Measurements from ENCODE around the gene IMPDH1. TPM values are rescaled to one million over a fixed set of nuclear protein-coding genes. Genes with fewer than 3 reads are reported as not detected.

IMPDH1 gene
- total RNA-seq, 1 donor from 2014 or later, result 23.4 TPM

DNA sequence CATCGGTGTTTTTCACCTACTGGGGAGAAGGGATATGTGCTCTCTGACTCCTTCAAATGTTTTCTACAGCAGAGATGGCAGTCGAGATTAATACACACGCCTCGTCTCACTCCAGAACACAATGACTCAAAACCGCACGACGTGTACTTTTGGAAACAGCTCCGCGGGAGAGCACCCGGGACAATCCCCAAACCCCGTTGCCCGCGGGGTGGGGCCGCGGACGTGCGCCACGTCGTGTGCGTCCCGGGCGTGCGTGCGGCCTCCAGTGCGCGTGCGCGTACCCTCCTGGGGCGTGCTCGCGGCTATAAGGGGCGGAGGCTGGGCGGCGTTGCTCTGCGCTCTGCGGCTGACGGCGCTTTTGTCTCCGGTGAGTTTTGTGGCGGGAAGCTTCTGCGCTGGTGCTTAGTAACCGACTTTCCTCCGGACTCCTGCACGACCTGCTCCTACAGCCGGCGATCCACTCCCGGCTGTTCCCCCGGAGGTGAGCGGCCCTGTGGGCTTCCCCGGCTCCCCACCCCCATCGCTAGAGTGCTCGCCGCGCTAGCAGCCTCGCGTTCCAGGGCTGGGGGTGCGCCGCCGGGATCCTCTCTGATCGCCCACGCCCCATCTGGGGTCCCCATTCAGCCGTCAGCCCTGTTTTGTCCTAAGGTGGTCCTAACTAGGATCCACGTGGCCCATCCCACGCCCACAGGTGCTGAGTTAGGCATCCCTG, 45.9 kb upstream of the IMPDH1 start, which contains the start of gene HILPDA:
Gene HILPDA, plus strand, starts transcription at position 336 of the 712 bp plus-strand sequence. CDS start 1,391 bp downstream, outside the sequence.
- Mint-ChIP-seq H3K27me3 (peaks cover 4% of the 10 kb centered on the region), H3K4me3 (ENCODE audit: low read depth) (peak within 1 kb of the TSS; percentile 97), H3K27ac (peak within 1 kb of the TSS; percentile 96), H3K36me3 (ENCODE audit: insufficient read depth) (peaks cover 9% of the 10 kb centered on the region), H3K9me3 (ENCODE audit: low read depth) (no peaks in the 10 kb centered on the region), H3K4me1 (ENCODE audit: low read depth) (peaks cover 40% of the 10 kb centered on the region)
- TF ChIP-seq, protein P1, sequence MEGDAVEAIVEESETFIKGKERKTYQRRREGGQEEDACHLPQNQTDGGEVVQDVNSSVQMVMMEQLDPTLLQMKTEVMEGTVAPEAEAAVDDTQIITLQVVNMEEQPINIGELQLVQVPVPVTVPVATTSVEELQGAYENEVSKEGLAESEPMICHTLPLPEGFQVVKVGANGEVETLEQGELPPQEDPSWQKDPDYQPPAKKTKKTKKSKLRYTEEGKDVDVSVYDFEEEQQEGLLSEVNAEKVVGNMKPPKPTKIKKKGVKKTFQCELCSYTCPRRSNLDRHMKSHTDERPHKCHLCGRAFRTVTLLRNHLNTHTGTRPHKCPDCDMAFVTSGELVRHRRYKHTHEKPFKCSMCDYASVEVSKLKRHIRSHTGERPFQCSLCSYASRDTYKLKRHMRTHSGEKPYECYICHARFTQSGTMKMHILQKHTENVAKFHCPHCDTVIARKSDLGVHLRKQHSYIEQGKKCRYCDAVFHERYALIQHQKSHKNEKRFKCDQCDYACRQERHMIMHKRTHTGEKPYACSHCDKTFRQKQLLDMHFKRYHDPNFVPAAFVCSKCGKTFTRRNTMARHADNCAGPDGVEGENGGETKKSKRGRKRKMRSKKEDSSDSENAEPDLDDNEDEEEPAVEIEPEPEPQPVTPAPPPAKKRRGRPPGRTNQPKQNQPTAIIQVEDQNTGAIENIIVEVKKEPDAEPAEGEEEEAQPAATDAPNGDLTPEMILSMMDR (IDR thresholded peaks at IDR 0.05; ENCODE audit: unreplicated experiment), result no peak
- peak; percentile 72 for DNase-seq (ENCODE audit: low spot score, unreplicated experiment)

DNA sequence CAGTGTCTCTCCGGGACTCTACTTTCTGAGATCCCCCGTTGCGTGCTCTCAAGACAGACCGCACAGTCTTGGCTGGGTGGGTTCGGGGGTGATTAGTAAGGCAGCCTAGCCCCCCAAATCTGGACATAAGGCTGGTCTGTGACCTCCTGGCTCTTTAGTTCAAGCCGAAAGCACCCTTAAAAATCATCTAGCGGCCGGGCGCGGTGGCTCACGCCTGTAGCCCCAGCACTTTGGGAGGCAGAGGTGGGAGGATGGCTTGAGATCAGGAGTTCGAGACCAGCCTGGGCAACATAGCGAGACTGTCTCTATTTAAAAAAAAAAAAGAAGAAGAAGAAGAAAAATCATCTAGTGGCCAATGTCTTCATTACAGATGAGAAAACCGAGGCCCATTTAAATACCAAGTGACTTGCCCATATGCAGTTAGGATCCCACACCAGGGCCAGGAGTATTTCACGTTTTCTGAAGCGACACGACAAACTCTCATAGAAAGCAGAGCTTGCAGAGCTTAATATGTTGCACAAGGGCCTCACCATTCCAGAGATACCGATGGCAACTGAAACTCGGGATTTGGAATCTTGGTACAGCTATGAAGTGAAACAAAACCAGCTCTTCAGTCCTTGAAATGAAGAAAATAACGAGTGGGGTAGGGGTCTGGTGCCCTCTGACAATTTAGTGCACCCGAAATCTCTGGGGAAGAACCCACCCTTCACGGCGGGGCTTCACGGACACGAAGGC, 45.2 kb upstream of the IMPDH1 start:
- TF ChIP-seq, protein P1 (IDR thresholded peaks at IDR 0.05; ENCODE audit: unreplicated experiment), result peak; percentile 10
- peaks cover 40% of the 10 kb centered on the region for H3K4me1 Mint-ChIP-seq (ENCODE audit: low read depth)
- peak overlapping the region; percentile 91 for H3K27ac Mint-ChIP-seq
- H3K9me3 Mint-ChIP-seq (ENCODE audit: low read depth), result no peaks in the 10 kb centered on the region
- H3K4me3 Mint-ChIP-seq (ENCODE audit: low read depth), result peak overlapping the region; percentile 97
- no peak for DNase-seq (ENCODE audit: low spot score, unreplicated experiment)
- peaks cover 9% of the 10 kb centered on the region for H3K27me3 Mint-ChIP-seq
- H3K36me3 Mint-ChIP-seq (ENCODE audit: insufficient read depth), result peaks cover 9% of the 10 kb centered on the region

- Mint-ChIP-seq H3K9me3 (ENCODE audit: low read depth) (no peaks in the 10 kb centered on the region), H3K36me3 (ENCODE audit: insufficient read depth) (peaks cover 9% of the 10 kb centered on the region), H3K4me3 (ENCODE audit: low read depth) (peak overlapping the region; percentile 97), H3K4me1 (ENCODE audit: low read depth) (peaks cover 34% of the 10 kb centered on the region), H3K27ac (peak overlapping the region; percentile 56), H3K27me3 (peaks cover 9% of the 10 kb centered on the region)
- peak; percentile 17 for DNase-seq (ENCODE audit: low spot score, unreplicated experiment)
- TF ChIP-seq, protein P1 (IDR thresholded peaks at IDR 0.05; ENCODE audit: unreplicated experiment), result no peak
These were observed 44.3 kb upstream of the IMPDH1 start for GRCh38 chr7:128453836-128454804.

DNA sequence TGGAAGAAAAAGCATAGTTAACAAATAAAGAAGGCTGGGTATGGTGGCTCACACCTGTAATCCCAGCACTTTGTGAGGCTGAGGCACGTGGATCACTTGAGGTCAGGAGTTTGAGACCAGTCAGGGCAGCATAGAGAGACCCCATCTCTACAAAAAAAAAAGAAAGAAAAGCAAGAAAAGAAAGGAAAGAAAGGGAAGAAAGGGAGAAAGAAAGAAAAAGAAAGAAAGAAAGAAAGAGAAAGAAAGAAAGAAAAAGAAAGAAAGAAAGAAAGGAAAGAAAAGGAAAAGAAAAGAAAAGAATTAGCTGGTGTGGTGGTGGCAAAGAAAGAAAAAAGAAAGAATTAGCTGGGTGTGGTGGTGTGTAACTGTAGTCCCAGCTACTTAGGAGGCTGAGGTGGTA, 42.8 kb upstream of the IMPDH1 start:
- TF ChIP-seq, protein P1 (IDR thresholded peaks at IDR 0.05; ENCODE audit: unreplicated experiment), result no peak
- peaks cover 28% of the 10 kb centered on the region for H3K4me1 Mint-ChIP-seq (ENCODE audit: low read depth)
- no peaks in the 10 kb centered on the region for H3K9me3 Mint-ChIP-seq (ENCODE audit: low read depth)
- DNase-seq (ENCODE audit: low spot score, unreplicated experiment), result no peak
- H3K4me3 Mint-ChIP-seq (ENCODE audit: low read depth), result peak overlapping the region; percentile 45
- peaks cover 9% of the 10 kb centered on the region for H3K27me3 Mint-ChIP-seq
- peaks cover 4% of the 10 kb centered on the region for H3K36me3 Mint-ChIP-seq (ENCODE audit: insufficient read depth)
- no peak overlapping the region for H3K27ac Mint-ChIP-seq

All from progenitor cell of endocrine pancreas (in vitro differentiated cells).